ENCODE data around the gene DLK2. TPM values are rescaled to one million over a fixed set of nuclear protein-coding genes. Genes with fewer than 3 reads are reported as not detected.

DLK2 gene
- total and polyA plus RNA-seq, 2 of the 13 experiments (the other 11 are each of a cell fraction or from before 2014, with no cell fraction given): 1.2 to 3.8 TPM

DNA sequence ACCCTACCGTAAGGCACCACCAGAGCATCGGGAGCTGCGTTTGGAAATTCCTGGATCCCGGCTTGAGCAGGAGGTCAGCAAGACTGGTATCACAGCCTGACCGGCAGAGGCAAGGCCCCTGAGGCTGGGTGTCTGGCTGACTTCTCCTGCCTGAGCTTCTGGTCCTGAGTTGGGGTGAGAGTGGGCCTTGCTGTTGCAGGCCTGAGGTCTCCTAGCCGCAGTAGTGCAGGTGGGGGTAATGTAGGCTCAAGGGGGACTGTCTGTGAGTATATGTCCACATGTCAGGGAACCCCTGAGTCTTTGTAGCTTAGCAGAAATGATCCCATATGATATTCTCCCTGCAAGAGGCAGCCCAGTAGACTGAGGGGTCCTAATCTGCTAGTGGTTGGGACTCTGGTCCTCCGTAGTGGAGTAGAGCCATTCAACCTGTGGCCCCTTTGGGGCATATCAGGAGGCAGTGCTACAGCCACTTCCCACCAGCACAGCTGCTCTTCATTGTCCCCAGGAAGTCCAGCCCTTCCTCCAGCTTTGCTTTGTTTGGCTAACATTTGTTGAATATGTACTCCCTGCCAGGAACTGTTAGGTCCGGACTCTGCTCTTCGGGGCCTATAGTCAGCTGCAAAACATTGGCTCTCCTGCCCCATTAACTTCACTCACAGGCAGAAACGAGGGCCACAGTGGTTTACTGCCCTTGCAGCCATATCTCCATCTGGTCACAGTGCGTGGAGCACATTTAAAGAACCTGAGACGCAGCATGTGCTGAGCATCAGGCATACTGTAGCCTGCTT is 43.9 kb upstream of the DLK2 start (continued):
- TF ChIP-seq, protein P1, sequence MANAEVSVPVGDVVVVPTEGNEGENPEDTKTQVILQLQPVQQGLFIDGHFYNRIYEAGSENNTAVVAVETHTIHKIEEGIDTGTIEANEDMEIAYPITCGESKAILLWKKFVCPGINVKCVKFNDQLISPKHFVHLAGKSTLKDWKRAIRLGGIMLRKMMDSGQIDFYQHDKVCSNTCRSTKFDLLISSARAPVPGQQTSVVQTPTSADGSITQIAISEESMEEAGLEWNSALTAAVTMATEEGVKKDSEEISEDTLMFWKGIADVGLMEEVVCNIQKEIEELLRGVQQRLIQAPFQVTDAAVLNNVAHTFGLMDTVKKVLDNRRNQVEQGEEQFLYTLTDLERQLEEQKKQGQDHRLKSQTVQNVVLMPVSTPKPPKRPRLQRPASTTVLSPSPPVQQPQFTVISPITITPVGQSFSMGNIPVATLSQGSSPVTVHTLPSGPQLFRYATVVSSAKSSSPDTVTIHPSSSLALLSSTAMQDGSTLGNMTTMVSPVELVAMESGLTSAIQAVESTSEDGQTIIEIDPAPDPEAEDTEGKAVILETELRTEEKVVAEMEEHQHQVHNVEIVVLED (CRISPR knock-in tag; IDR thresholded peaks at IDR 0.05; ENCODE audit: borderline replicate concordance): peak; percentile 31; the same call in 1 of the 2 replicates
- TF ChIP-seq ZFP36L2 (CRISPR knock-in tag; IDR thresholded peaks at IDR 0.05) (no peak), CCAR2 (optimal IDR thresholded peaks at IDR 0.05; ENCODE audit: low read depth, low read length) (no peak), ZFP36L1 (CRISPR knock-in tag; IDR thresholded peaks at IDR 0.05) (no peak), PRPF4 (IDR thresholded peaks at IDR 0.05; ENCODE audit: low read depth, low read length, poor library complexity, severe bottlenecking) (no peak), HDAC6 (IDR thresholded peaks at IDR 0.05; ENCODE audit: low read depth, low read length) (no peak), ZNF333 (CRISPR knock-in tag; IDR thresholded peaks at IDR 0.05; ENCODE audit: borderline replicate concordance) (no peak), ISL2 (CRISPR knock-in tag; IDR thresholded peaks at IDR 0.05) (no peak), ZNF232 (CRISPR knock-in tag; IDR thresholded peaks at IDR 0.05; ENCODE audit: borderline replicate concordance) (no peak), ZNF709 (CRISPR knock-in tag; IDR thresholded peaks at IDR 0.05) (no peak), KDM3A (CRISPR knock-in tag; IDR thresholded peaks at IDR 0.05; ENCODE audit: low read depth) (no peak), XBP1 (CRISPR knock-in tag; IDR thresholded peaks at IDR 0.05) (no peak), FOXC1 (CRISPR knock-in tag; IDR thresholded peaks at IDR 0.05; ENCODE audit: borderline replicate concordance) (no peak), HMG20B (CRISPR knock-in tag; conservative IDR thresholded peaks at IDR 0.05) (no peak), ARNT (IDR thresholded peaks at IDR 0.05) (no peak), RFXANK (CRISPR knock-in tag; IDR thresholded peaks at IDR 0.05) (no peak), EZH2 (conservative IDR thresholded peaks at IDR 0.05; ENCODE audit: low read depth, low read length) (no peak), NFKB2 (CRISPR knock-in tag; IDR thresholded peaks at IDR 0.05; ENCODE audit: borderline replicate concordance) (no peak), TBX3 (IDR thresholded peaks at IDR 0.05; ENCODE audit: borderline replicate concordance) (no peak)
- TF ChIP-seq, protein P2, sequence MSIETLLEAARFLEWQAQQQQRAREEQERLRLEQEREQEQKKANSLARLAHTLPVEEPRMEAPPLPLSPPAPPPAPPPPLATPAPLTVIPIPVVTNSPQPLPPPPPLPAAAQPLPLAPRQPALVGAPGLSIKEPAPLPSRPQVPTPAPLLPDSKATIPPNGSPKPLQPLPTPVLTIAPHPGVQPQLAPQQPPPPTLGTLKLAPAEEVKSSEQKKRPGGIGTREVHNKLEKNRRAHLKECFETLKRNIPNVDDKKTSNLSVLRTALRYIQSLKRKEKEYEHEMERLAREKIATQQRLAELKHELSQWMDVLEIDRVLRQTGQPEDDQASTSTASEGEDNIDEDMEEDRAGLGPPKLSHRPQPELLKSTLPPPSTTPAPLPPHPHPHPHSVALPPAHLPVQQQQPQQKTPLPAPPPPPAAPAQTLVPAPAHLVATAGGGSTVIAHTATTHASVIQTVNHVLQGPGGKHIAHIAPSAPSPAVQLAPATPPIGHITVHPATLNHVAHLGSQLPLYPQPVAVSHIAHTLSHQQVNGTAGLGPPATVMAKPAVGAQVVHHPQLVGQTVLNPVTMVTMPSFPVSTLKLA (IDR thresholded peaks at IDR 0.05): no peak
- TF ChIP-seq, protein P3, sequence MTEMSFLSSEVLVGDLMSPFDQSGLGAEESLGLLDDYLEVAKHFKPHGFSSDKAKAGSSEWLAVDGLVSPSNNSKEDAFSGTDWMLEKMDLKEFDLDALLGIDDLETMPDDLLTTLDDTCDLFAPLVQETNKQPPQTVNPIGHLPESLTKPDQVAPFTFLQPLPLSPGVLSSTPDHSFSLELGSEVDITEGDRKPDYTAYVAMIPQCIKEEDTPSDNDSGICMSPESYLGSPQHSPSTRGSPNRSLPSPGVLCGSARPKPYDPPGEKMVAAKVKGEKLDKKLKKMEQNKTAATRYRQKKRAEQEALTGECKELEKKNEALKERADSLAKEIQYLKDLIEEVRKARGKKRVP (CRISPR knock-in tag; IDR thresholded peaks at IDR 0.05): no peak
- TF ChIP-seq, protein P4, sequence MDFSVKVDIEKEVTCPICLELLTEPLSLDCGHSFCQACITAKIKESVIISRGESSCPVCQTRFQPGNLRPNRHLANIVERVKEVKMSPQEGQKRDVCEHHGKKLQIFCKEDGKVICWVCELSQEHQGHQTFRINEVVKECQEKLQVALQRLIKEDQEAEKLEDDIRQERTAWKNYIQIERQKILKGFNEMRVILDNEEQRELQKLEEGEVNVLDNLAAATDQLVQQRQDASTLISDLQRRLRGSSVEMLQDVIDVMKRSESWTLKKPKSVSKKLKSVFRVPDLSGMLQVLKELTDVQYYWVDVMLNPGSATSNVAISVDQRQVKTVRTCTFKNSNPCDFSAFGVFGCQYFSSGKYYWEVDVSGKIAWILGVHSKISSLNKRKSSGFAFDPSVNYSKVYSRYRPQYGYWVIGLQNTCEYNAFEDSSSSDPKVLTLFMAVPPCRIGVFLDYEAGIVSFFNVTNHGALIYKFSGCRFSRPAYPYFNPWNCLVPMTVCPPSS (IDR thresholded peaks at IDR 0.05): no peak
- TF ChIP-seq, protein P5, sequence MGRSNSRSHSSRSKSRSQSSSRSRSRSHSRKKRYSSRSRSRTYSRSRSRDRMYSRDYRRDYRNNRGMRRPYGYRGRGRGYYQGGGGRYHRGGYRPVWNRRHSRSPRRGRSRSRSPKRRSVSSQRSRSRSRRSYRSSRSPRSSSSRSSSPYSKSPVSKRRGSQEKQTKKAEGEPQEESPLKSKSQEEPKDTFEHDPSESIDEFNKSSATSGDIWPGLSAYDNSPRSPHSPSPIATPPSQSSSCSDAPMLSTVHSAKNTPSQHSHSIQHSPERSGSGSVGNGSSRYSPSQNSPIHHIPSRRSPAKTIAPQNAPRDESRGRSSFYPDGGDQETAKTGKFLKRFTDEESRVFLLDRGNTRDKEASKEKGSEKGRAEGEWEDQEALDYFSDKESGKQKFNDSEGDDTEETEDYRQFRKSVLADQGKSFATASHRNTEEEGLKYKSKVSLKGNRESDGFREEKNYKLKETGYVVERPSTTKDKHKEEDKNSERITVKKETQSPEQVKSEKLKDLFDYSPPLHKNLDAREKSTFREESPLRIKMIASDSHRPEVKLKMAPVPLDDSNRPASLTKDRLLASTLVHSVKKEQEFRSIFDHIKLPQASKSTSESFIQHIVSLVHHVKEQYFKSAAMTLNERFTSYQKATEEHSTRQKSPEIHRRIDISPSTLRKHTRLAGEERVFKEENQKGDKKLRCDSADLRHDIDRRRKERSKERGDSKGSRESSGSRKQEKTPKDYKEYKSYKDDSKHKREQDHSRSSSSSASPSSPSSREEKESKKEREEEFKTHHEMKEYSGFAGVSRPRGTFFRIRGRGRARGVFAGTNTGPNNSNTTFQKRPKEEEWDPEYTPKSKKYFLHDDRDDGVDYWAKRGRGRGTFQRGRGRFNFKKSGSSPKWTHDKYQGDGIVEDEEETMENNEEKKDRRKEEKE (IDR thresholded peaks at IDR 0.05): no peak
